ENCODE measurements around the gene ARHGEF4.

DNA sequence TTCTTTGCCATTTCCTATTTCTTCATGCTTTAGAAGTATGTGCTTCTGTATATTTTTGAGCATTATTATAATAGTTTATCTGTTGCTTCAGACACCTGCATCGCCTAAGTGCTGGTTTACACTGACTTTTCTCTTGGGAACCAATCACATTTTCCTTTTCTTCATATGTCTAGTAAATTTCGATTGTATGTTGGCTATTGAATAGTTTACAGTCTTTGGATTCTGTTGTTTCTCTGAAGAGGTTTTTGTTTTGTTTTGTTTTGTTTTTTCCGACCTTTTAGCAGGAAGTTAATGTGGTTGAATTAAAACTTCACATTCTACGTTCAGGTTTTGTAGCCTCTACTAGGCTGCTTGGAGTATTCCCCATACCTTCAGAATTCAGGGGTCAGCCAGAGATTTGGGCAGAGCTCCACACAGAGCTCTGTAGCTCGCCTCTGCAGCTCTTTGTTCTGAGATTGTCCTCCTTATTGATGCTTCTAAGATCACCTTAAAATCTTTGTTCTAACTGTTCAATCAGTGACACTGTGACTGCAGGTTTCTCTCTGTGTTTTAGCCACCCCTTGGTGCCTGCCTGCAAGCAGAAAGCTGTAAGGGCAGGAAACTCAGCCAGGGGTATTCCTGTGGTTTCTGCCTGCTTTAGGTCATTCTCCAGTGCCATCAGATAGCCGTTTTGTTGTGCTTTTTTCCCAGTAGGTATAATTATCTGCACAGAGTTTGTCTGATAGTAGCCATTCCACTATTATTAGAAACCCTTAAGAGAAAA is 173.2 kb downstream of the ARHGEF4 start:
- TF ChIP-seq, protein P1, sequence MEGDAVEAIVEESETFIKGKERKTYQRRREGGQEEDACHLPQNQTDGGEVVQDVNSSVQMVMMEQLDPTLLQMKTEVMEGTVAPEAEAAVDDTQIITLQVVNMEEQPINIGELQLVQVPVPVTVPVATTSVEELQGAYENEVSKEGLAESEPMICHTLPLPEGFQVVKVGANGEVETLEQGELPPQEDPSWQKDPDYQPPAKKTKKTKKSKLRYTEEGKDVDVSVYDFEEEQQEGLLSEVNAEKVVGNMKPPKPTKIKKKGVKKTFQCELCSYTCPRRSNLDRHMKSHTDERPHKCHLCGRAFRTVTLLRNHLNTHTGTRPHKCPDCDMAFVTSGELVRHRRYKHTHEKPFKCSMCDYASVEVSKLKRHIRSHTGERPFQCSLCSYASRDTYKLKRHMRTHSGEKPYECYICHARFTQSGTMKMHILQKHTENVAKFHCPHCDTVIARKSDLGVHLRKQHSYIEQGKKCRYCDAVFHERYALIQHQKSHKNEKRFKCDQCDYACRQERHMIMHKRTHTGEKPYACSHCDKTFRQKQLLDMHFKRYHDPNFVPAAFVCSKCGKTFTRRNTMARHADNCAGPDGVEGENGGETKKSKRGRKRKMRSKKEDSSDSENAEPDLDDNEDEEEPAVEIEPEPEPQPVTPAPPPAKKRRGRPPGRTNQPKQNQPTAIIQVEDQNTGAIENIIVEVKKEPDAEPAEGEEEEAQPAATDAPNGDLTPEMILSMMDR (IDR thresholded peaks at IDR 0.05) = no peak
- TF ChIP-seq POLR2AphosphoS5 (IDR thresholded peaks at IDR 0.05) (no peak), EP300 (IDR thresholded peaks at IDR 0.05) (no peak)

Data from sigmoid colon (tissue), 4 donors.